OCI-LY7 (cell line): ENCODE data around the gene POU6F2. TPM values are rescaled to one million over a fixed set of nuclear protein-coding genes. Genes with fewer than 3 reads are reported as not detected.

Source experiments
- BruUV-seq: library from RNA; stranded (reverse); fragments of 400-500 nt; replicated peaks from 2 replicates; lab custom pipeline; 2021; lab: Mats Ljungman, UMichigan
- CTCF ChIA-PET: fragments of 300-600 bp; sonication (Branson Sonifier 250); formaldehyde crosslinking; loops from one replicate; lab custom pipeline; 2022; ENCODE audit warnings: antibody characterized with exemption; ENCODE audit not compliant: unreplicated experiment; lab: Charles Lee
- POLR2A ChIA-PET: fragments of 300-600 bp; sonication (Branson Sonifier 250); formaldehyde crosslinking; loops from one replicate; lab custom pipeline; 2022; ENCODE audit warnings: antibody characterized with exemption; lab: Charles Lee
- DNase-seq: peaks from one replicate; pipeline ENCODE4 v3.0.0-alpha.2; 2015; ENCODE audit warnings: low spot score
- H2AFZ ChIP-seq: fragments of 200-600 bp; sonication (generic), shearing (Covaris generic); 2 replicates; pipeline ENCODE4 v1.6.1; 2014; ENCODE audit warnings: mild to moderate bottlenecking, antibody characterized with exemption, low read length, moderate library complexity
- H3K27ac ChIP-seq: fragments of 200-600 bp; sonication (generic); 2 replicates; pipeline ENCODE4 v1.5.1; 2014; ENCODE audit warnings: mixed run types, low read depth, mild to moderate bottlenecking, moderate library complexity, low read length, inconsistent platforms; ENCODE audit not compliant: poor library complexity, severe bottlenecking
- H3K36me3 ChIP-seq: fragments of 200-600 bp; sonication (generic); 2 replicates; pipeline ENCODE4 v1.6.1; 2014; ENCODE audit warnings: mild to moderate bottlenecking, antibody characterized with exemption, low read length, moderate library complexity, mixed read lengths; ENCODE audit not compliant: insufficient read depth
- H3K4me1 ChIP-seq: fragments of 200-600 bp; sonication (generic); 2 replicates; pipeline ENCODE4 v1.5.1; 2014; ENCODE audit warnings: mild to moderate bottlenecking, low read length; ENCODE audit not compliant: insufficient read depth, poor library complexity, severe bottlenecking
- H3K4me2 ChIP-seq: fragments of 200-600 bp; sonication (generic); 2 replicates; pipeline ENCODE4 v1.6.1; 2014; ENCODE audit warnings: mild to moderate bottlenecking, low read length
- H3K4me3 ChIP-seq: fragments of 200-600 bp; sonication (generic); 2 replicates; pipeline ENCODE4 v1.5.1; 2014; ENCODE audit warnings: mild to moderate bottlenecking, low read depth, low read length; ENCODE audit not compliant: poor library complexity, severe bottlenecking
- H3K79me2 ChIP-seq: fragments of 200-600 bp; sonication (generic); 2 replicates; pipeline ENCODE4 v1.6.1; 2016; ENCODE audit warnings: low read depth, mild to moderate bottlenecking, low read length, moderate library complexity, mixed read lengths; ENCODE audit not compliant: insufficient read depth
- H3K9me2 ChIP-seq: fragments of 200-600 bp; sonication (generic); 2 replicates; pipeline ENCODE4 v1.6.1; 2016; ENCODE audit warnings: mild to moderate bottlenecking, low read length, mixed read lengths; ENCODE audit not compliant: insufficient read depth
- H3K9me3 ChIP-seq: fragments of 200-600 bp; sonication (generic); 2 replicates; pipeline ENCODE4 v1.6.1; 2014; ENCODE audit warnings: mild to moderate bottlenecking, mixed run types, low read length, mixed read lengths
- H4K20me1 ChIP-seq: fragments of 200-600 bp; sonication (generic); 2 replicates; pipeline ENCODE4 v1.6.1; 2014; ENCODE audit warnings: mild to moderate bottlenecking, antibody characterized with exemption, low read length, moderate library complexity, mixed read lengths; ENCODE audit not compliant: insufficient read depth
- EZH2phosphoT487 ChIP-seq: fragments of 200-600 bp; sonication (generic); IDR thresholded peaks from 2 replicates; pipeline ENCODE4 v1.6.1; 2018; ENCODE audit warnings: low read depth, borderline replicate concordance, mild to moderate bottlenecking, mixed run types, antibody characterized with exemption, low read length, moderate library complexity, mixed read lengths
- intact Hi-C: fragments of 100-400 bp; cut with micrococcal nuclease; formaldehyde crosslinking; loops from one replicate; pipeline ENCODE4 v1.10.0; 2022; ENCODE audit not compliant: unreplicated experiment
- total RNA-seq, 2 experiments: library from RNA; depleted of rRNA in 1 of 2; stranded (reverse); fragments of >200 nt in 1 of 2; shearing (Covaris generic) in 1 of 2; gene quantifications; 2 replicates each; pipeline ENCODE4 v1.2.3, GENCODE V29; 2014 to 2022
- TF ChIP-seq, protein P1 (sequence below): fragments of 200-600 bp; sonication (generic); conservative IDR thresholded peaks from 2 replicates; pipeline ENCODE4 v1.5.1; 2014; ENCODE audit warnings: mild to moderate bottlenecking, antibody characterized with exemption, low read length, moderate library complexity, mixed read lengths

Gene POU6F2
- total RNA-seq, 2 experiments from 2014 or later, result 0.40 TPM; not detected in 1

DNA sequence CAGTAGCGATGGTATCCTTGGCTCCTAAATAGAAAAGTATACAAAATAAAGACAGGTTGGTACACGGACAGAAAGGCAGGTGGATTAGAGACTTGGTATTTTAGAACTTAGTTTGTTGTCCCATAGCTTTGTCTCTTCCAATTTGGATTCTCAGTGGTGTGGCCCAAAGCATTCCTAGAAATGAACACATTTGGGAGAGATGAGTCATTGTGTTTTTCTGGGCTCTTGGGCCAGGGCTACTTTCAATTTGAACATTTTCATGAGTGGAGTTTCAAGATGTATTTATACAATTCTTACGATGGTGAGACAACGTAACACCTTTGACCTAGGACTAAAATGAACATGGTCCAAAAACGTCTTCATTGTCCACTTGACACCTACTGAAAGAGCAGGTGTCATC is 363.4 kb downstream of the POU6F2 start:
- Histone ChIP-seq H4K20me1 (no peaks in the 10 kb centered on the region), H3K79me2 (no peaks in the 10 kb centered on the region), H3K4me1 (no peaks in the 10 kb centered on the region), H3K4me2 (no peak overlapping the region), H3K9me2 (no peaks in the 10 kb centered on the region), H2AFZ (no peak overlapping the region), H3K9me3 (no peaks in the 10 kb centered on the region), H3K27ac (no peak overlapping the region), H3K36me3 (no peaks in the 10 kb centered on the region), H3K4me3 (no peak overlapping the region)
- DNase-seq, result no peak
- ChIA-PET POLR2A (interaction anchor here (1.5 kb wide), 1 partner anchor 9 kb away, joined by 3 read pairs; no protein-coding TSS in a partner anchor), CTCF (no interaction called here)
- intact Hi-C loops, result no loop called here
- no TSS peak for BruUV-seq
- TF ChIP-seq, protein P1, sequence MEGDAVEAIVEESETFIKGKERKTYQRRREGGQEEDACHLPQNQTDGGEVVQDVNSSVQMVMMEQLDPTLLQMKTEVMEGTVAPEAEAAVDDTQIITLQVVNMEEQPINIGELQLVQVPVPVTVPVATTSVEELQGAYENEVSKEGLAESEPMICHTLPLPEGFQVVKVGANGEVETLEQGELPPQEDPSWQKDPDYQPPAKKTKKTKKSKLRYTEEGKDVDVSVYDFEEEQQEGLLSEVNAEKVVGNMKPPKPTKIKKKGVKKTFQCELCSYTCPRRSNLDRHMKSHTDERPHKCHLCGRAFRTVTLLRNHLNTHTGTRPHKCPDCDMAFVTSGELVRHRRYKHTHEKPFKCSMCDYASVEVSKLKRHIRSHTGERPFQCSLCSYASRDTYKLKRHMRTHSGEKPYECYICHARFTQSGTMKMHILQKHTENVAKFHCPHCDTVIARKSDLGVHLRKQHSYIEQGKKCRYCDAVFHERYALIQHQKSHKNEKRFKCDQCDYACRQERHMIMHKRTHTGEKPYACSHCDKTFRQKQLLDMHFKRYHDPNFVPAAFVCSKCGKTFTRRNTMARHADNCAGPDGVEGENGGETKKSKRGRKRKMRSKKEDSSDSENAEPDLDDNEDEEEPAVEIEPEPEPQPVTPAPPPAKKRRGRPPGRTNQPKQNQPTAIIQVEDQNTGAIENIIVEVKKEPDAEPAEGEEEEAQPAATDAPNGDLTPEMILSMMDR, result no peak
- no peak for TF ChIP-seq EZH2phosphoT487

DNA sequence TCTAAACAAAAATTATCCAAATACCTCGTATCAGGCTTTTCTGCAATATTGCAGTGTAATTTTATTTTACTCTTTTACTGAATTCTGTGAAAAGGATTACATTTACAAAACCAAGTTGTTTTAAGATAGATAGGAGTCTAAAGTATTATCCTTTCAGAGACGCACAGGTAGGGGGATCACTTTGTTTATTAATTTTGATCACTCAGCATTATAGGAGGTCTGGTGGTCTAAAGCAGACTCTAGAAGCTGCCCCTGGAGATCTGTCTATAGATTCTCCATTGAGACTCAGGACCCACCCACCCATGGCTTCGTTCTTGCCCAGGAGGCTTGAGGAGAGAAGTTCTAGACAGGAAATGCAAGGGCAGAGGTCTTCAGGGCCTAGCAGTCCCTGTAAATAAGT is 365.1 kb downstream of the POU6F2 start:
- intact Hi-C loops, result no loop called here
- Histone ChIP-seq H3K4me1 (no peaks in the 10 kb centered on the region), H3K36me3 (no peaks in the 10 kb centered on the region), H2AFZ (no peak overlapping the region), H3K27ac (no peak overlapping the region), H3K4me3 (no peak overlapping the region), H3K9me3 (no peaks in the 10 kb centered on the region), H3K79me2 (no peaks in the 10 kb centered on the region), H3K4me2 (no peak overlapping the region), H3K9me2 (no peaks in the 10 kb centered on the region), H4K20me1 (no peaks in the 10 kb centered on the region)
- DNase-seq, result no peak
- TF ChIP-seq, protein P1, result no peak
- TF ChIP-seq EZH2phosphoT487, result no peak
- no TSS peak for BruUV-seq
- POLR2A ChIA-PET, result no interaction called here
- CTCF ChIA-PET, result no interaction called here

DNA sequence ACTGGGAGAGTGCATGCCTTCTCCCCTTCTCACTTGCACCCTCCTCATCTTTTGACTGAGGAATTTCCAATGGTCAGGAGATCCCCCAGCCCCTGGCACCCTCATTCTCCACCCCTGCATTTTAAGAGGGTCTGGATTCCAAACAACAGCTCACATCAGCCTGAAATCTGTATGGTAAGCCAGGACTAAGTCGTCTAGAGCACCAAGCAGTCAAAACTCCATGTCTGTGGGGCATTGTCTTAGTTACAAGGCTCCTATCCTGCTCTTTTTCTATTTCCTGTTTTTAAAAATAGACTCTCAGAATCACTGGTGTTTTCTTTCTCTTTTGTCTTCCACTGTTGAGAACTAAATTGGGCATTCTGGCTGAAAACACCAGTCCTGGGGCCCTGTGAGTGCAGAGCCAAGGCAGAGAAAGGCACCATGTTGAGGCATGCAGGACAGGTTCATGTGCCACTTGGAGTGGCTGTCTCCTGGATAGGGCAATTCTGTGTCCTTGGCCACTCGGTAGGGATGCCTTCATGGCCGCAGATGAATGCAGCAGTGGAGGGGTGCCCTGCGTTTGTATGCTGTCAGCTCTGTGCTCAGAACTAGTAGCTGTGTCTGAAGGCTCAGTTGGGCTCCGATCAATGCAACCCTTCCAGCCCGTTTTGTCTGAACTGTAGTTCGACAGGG is 371.9 kb downstream of the POU6F2 start:
- Histone ChIP-seq H3K9me2 (no peaks in the 10 kb centered on the region), H3K9me3 (no peaks in the 10 kb centered on the region), H4K20me1 (no peaks in the 10 kb centered on the region), H3K36me3 (no peaks in the 10 kb centered on the region), H3K4me3 (no peak overlapping the region), H3K27ac (no peak overlapping the region), H3K79me2 (no peaks in the 10 kb centered on the region), H3K4me1 (no peaks in the 10 kb centered on the region), H2AFZ (no peak overlapping the region), H3K4me2 (no peak overlapping the region)
- CTCF ChIA-PET, result no interaction called here
- intact Hi-C loops, result no loop called here
- no peak for DNase-seq
- POLR2A ChIA-PET, result interaction anchor here (0.7 kb wide), 1 partner anchor 111 kb away, joined by 3 read pairs; no protein-coding TSS in a partner anchor
- BruUV-seq, result no TSS peak
- TF ChIP-seq EZH2phosphoT487, result no peak
- TF ChIP-seq, protein P1, result no peak
